WTC11 (cell line): ENCODE data around the gene CNPY1. TPM values are rescaled to one million over a fixed set of nuclear protein-coding genes. Genes with fewer than 3 reads are reported as not detected.

Experiments
- ATAC-seq: fragments of 200-7000 bp; cut with Tn5 transposase; 2 replicates; pipeline ENCODE4 v1.10.0; 2021; ENCODE audit warnings: mild to moderate bottlenecking, moderate library complexity
- CTCF ChIA-PET: fragments of 300-600 bp; sonication (Branson Sonifier 250); formaldehyde crosslinking; loops from one replicate; lab custom pipeline; 2021; ENCODE audit warnings: antibody characterized with exemption; lab: Charles Lee
- POLR2A ChIA-PET: fragments of 350-600 bp; sonication (Branson Sonifier 250); formaldehyde crosslinking; loops from one replicate; lab custom pipeline; 2021; ENCODE audit warnings: antibody characterized with exemption; lab: Charles Lee
- DNase-seq: peaks from one replicate; pipeline ENCODE4 v3.0.0; 2021; ENCODE audit warnings: low spot score
- H3K27ac Mint-ChIP-seq: 2 replicates; pipeline ENCODE4 v1.8.0; 2021; ENCODE audit warnings: mixed read lengths
- H3K27me3 Mint-ChIP-seq: 2 replicates; pipeline ENCODE4 v1.8.0; 2021; ENCODE audit warnings: low read depth, mild to moderate bottlenecking, moderate library complexity, mixed read lengths
- H3K36me3 Mint-ChIP-seq: 2 replicates; pipeline ENCODE4 v1.8.0; 2021; ENCODE audit warnings: mixed read lengths
- H3K4me1 Mint-ChIP-seq: 2 replicates; pipeline ENCODE4 v1.8.0; 2022; ENCODE audit warnings: mixed read lengths
- H3K4me3 Mint-ChIP-seq: 2 replicates; pipeline ENCODE4 v1.8.0; 2021; ENCODE audit warnings: mild to moderate bottlenecking, moderate library complexity, mixed read lengths
- H3K9me3 Mint-ChIP-seq: 2 replicates; pipeline ENCODE4 v1.8.0; 2021; ENCODE audit warnings: mixed read lengths
- ATF2 ChIP-seq: sonication (generic); formaldehyde crosslinking; IDR thresholded peaks from 2 replicates; pipeline ENCODE4 v1.8.1; 2022; ENCODE audit warnings: low read depth, missing genetic modification reagents, borderline replicate concordance
- E2F1 ChIP-seq: sonication (generic); formaldehyde crosslinking; IDR thresholded peaks from 2 replicates; pipeline ENCODE4 v1.8.0; 2022; ENCODE audit warnings: mild to moderate bottlenecking, missing genetic modification reagents
- FOXK1 ChIP-seq: sonication (generic); formaldehyde crosslinking; IDR thresholded peaks from 2 replicates; pipeline ENCODE4 v1.8.0; 2022; ENCODE audit warnings: mild to moderate bottlenecking, moderate library complexity, missing genetic modification reagents
- FOXP4 ChIP-seq: sonication (generic); formaldehyde crosslinking; IDR thresholded peaks from 2 replicates; pipeline ENCODE4 v1.8.0; 2022; ENCODE audit warnings: mild to moderate bottlenecking, missing genetic modification reagents
- IRF2 ChIP-seq: sonication (generic); formaldehyde crosslinking; IDR thresholded peaks from 2 replicates; pipeline ENCODE4 v1.8.0; 2022; ENCODE audit warnings: low read depth, missing genetic modification reagents, borderline replicate concordance
- JAZF1 ChIP-seq: fragments of 250-450 bp; sonication (Bioruptor Pico); IDR thresholded peaks from 2 replicates; pipeline ENCODE4 v1.9.0; 2021; ENCODE audit warnings: moderate library complexity, mild to moderate bottlenecking, inconsistent platforms
- MAX ChIP-seq: sonication (generic); formaldehyde crosslinking; IDR thresholded peaks from 2 replicates; pipeline ENCODE4 v1.8.0; 2022; ENCODE audit warnings: mild to moderate bottlenecking, missing genetic modification reagents
- NR1H2 ChIP-seq: sonication (generic); formaldehyde crosslinking; IDR thresholded peaks from 2 replicates; pipeline ENCODE4 v1.9.0; 2021; ENCODE audit warnings: mild to moderate bottlenecking, moderate library complexity, missing genetic modification reagents
- SP1 ChIP-seq: sonication (generic); formaldehyde crosslinking; conservative IDR thresholded peaks from 2 replicates; pipeline ENCODE4 v1.8.1; 2022; ENCODE audit warnings: missing genetic modification reagents
- TEAD1 ChIP-seq: sonication (generic); formaldehyde crosslinking; IDR thresholded peaks from 2 replicates; pipeline ENCODE4 v1.8.0; 2022; ENCODE audit warnings: mild to moderate bottlenecking, missing genetic modification reagents
- USF2 ChIP-seq: sonication (generic); formaldehyde crosslinking; IDR thresholded peaks from 2 replicates; pipeline ENCODE4 v1.8.1; 2023; ENCODE audit warnings: mild to moderate bottlenecking, missing genetic modification reagents, moderate library complexity
- ZNF317 ChIP-seq: sonication (generic); formaldehyde crosslinking; IDR thresholded peaks from 2 replicates; pipeline ENCODE4 v1.8.1; 2023; ENCODE audit warnings: low read depth, mild to moderate bottlenecking, moderate library complexity, missing genetic modification reagents, borderline replicate concordance
- ZNF423 ChIP-seq: fragments of 250-450 bp; sonication (Bioruptor Pico); IDR thresholded peaks from 2 replicates; pipeline ENCODE4 v2.1.2; 2022; ENCODE audit warnings: mild to moderate bottlenecking, moderate library complexity
- ZNF532 ChIP-seq: fragments of 250-450 bp; sonication (Bioruptor Pico); IDR thresholded peaks from 2 replicates; pipeline ENCODE4 v1.9.0; 2021; ENCODE audit warnings: mild to moderate bottlenecking, borderline replicate concordance
- total RNA-seq: library from RNA; stranded (reverse); gene quantifications from 3 replicates; pipeline ENCODE4 v1.2.3, GENCODE V29; 2021

Gene CNPY1
- total RNA-seq, 1 experiment from 2014 or later, result 0.09 TPM

GRCh38 chr7:155578016-155578415, 31.7 kb upstream of the CNPY1 start (continued):
- TF ChIP-seq ATF2 (CRISPR knock-in tag), result no peak
- no peak for TF ChIP-seq USF2 (CRISPR knock-in tag)
- TF ChIP-seq JAZF1 (CRISPR knock-in tag), result no peak
- TF ChIP-seq SP1 (CRISPR knock-in tag), result no peak
- no peak for TF ChIP-seq ZNF423 (CRISPR knock-in tag)

GRCh38 chr7:155577509-155577905, 31.1 kb upstream of the CNPY1 start:
- ChIA-PET POLR2A (no interaction called here), CTCF (no interaction called here)
- no peak overlapping the region for H3K4me3 Mint-ChIP-seq
- H3K36me3 Mint-ChIP-seq, result no peaks in the 10 kb centered on the region
- no peak for DNase-seq
- TF ChIP-seq IRF2 (no peak), ZNF317 (CRISPR knock-in tag) (no peak), NR1H2 (no peak), FOXK1 (CRISPR knock-in tag) (no peak), E2F1 (no peak), MAX (CRISPR knock-in tag) (no peak), TEAD1 (CRISPR knock-in tag) (no peak), ZNF532 (CRISPR knock-in tag) (no peak), FOXP4 (CRISPR knock-in tag) (no peak)
- H3K27me3 Mint-ChIP-seq, result no peaks in the 10 kb centered on the region; the same call in 1 of the 2 replicates
- no peaks in the 10 kb centered on the region for H3K4me1 Mint-ChIP-seq
- ATAC-seq, result no peak
- no peaks in the 10 kb centered on the region for H3K9me3 Mint-ChIP-seq
- H3K27ac Mint-ChIP-seq, result no peak overlapping the region
